HK-2 (cell line): ENCODE measurements around the gene DNAL1.
"Not testable (repeated sequence)": the region's sequence is repeated elsewhere in the genome, so short reads cannot be mapped to it uniquely, and the experiment has no call there.

ENCODE experiments used
- DNase-seq: peaks from one replicate; pipeline ENCODE4 v3.0.0-alpha.2; 2018; ENCODE audit not compliant: unreplicated experiment

DNAL1 gene

GRCh38 chr14:73708076-73708475 lies 63.3 kb downstream of the DNAL1 start:
- DNase-seq = not testable (repeated sequence)

GRCh38 chr14:73709904-73710469 lies 65.2 kb downstream of the DNAL1 start:
- DNase-seq = no peak

GRCh38 chr14:73710737-73711136 lies 66.0 kb downstream of the DNAL1 start:
- DNase-seq = no peak

GRCh38 chr14:73712071-73712506 lies 67.3 kb downstream of the DNAL1 start:
- no peak for DNase-seq

- DNase-seq = peak; percentile 36
These were observed 67.9 kb downstream of the DNAL1 start for GRCh38 chr14:73712540-73713180.

- peak; percentile 17 for DNase-seq
These were observed 68.5 kb downstream of the DNAL1 start for GRCh38 chr14:73713206-73713802.

GRCh38 chr14:73713803-73714655 lies 69.2 kb downstream of the DNAL1 start, which contains the start of gene PNMA1:
PNMA1 (minus strand) TSS chr14:73714384; CDS start chr14:73713639, 745 bp downstream.
- peak; percentile 86 for DNase-seq

GRCh38 chr14:73714656-73715081 lies 69.9 kb downstream of the DNAL1 start:
- no peak for DNase-seq

- DNase-seq = no peak
These were observed 70.9 kb downstream of the DNAL1 start for GRCh38 chr14:73715707-73716106.

GRCh38 chr14:73717266-73717665 lies 72.5 kb downstream of the DNAL1 start:
- no peak for DNase-seq

GRCh38 chr14:73717711-73718417 lies 73.1 kb downstream of the DNAL1 start:
- DNase-seq = no peak

- DNase-seq = no peak
These were observed 73.8 kb downstream of the DNAL1 start for GRCh38 chr14:73718418-73719251.

- DNase-seq = no peak
These were observed 74.6 kb downstream of the DNAL1 start for GRCh38 chr14:73719361-73719760.

GRCh38 chr14:73719791-73720190 lies 75.0 kb downstream of the DNAL1 start:
- no peak for DNase-seq

GRCh38 chr14:73720636-73721035 lies 75.8 kb downstream of the DNAL1 start:
- no peak for DNase-seq

GRCh38 chr14:73721101-73721821 lies 76.5 kb downstream of the DNAL1 start:
- DNase-seq = no peak

- DNase-seq = no peak
These were observed 77.8 kb downstream of the DNAL1 start for GRCh38 chr14:73722581-73722980.

GRCh38 chr14:73723406-73723796 lies 78.6 kb downstream of the DNAL1 start:
- no peak for DNase-seq

- peak; percentile 72 for DNase-seq
These were observed 79.2 kb downstream of the DNAL1 start for GRCh38 chr14:73723797-73724661.
